SK-N-SH (cell line): ENCODE data around the gene LAX1. TPM values are rescaled to one million over a fixed set of nuclear protein-coding genes. Genes with fewer than 3 reads are reported as not detected.

Source experiments
- CTCF ChIA-PET: fragments of 300-600, 350-600 bp; formaldehyde crosslinking; extraction: SDS; loops from one replicate; lab custom pipeline; 2021; lab: Yijun Ruan, JAX
- POLR2A ChIA-PET: fragments of 350-600 bp; sonication (Branson Sonifier 250); formaldehyde crosslinking; extraction: SDS; loops from one replicate; lab custom pipeline; 2020; ENCODE audit warnings: antibody characterized with exemption, inconsistent platforms; lab: Yijun Ruan, JAX
- DNase-seq: peaks from one replicate; pipeline ENCODE4 v3.0.0; 2012
- H2AFZ ChIP-seq: fragments of 200-600 bp; sonication (generic); 2 replicates; pipeline ENCODE4 v1.8.1; 2016; ENCODE audit warnings: antibody characterized with exemption, mild to moderate bottlenecking, low read depth
- H3F3A ChIP-seq: fragments of 200-600 bp; sonication (generic); replicated peaks from 2 replicates; pipeline ENCODE3; 2016; ENCODE audit warnings: antibody characterized with exemption, mild to moderate bottlenecking; ENCODE audit not compliant: insufficient read depth
- H3K27ac ChIP-seq, 2 experiments: fragments of 200-500 bp in 1 of 2; fragments of 200-600 bp in 1 of 2; sonication (Bioruptor generic) in 1 of 2; sonication (generic), shearing (Covaris generic) in 1 of 2; 2 replicates each; pipeline versions ENCODE4 v1.5.1 to v1.6.1; 2014 to 2016; ENCODE audit warnings: low read depth in 2 of 2, inconsistent platforms in 1 of 2, low read length in 1 of 2, mild to moderate bottlenecking in 1 of 2, mixed read lengths in 1 of 2
- H3K27me3 ChIP-seq: fragments of 200-600 bp; sonication (generic), shearing (Covaris generic); 2 replicates; pipeline ENCODE4 v1.6.1; 2016; ENCODE audit warnings: mixed run types; ENCODE audit not compliant: insufficient read depth
- H3K36me3 ChIP-seq, 2 experiments: fragments of 200-500 bp in 1 of 2; fragments of 200-600 bp in 1 of 2; sonication (Bioruptor generic) in 1 of 2; sonication (generic) in 1 of 2; replicated peaks in 1 of 2; 2 replicates each; pipeline versions ENCODE3 to v1.5.1; 2014 to 2016; ENCODE audit warnings: low read length in 1 of 2, mild to moderate bottlenecking in 1 of 2; ENCODE audit not compliant: insufficient read depth in 2 of 2, control insufficient read depth in 1 of 2
- H3K4me1 ChIP-seq, 2 experiments: fragments of 200-500 bp in 1 of 2; fragments of 200-600 bp in 1 of 2; sonication (Bioruptor generic) in 1 of 2; sonication (generic), shearing (Covaris generic) in 1 of 2; 2 replicates each; pipeline versions ENCODE4 v1.5.1 to v1.6.1; 2014 to 2016; ENCODE audit warnings: low read depth in 1 of 2, low read length in 1 of 2, mixed run types in 1 of 2; ENCODE audit not compliant: insufficient read depth in 2 of 2, control insufficient read depth in 1 of 2
- H3K4me2 ChIP-seq: fragments of 200-600 bp; sonication (generic), shearing (Covaris generic); 2 replicates; pipeline ENCODE4 v1.6.1; 2017; ENCODE audit warnings: mixed run types
- H3K4me3 ChIP-seq, 2 experiments: fragments of 200-500 bp in 1 of 2; fragments of 200-600 bp in 1 of 2; sonication (Bioruptor generic) in 1 of 2; sonication (generic), shearing (Covaris generic) in 1 of 2; 2 replicates each; pipeline versions ENCODE4 v1.5.1 to v1.8.1; 2014 to 2016; ENCODE audit warnings: low read depth in 2 of 2, inconsistent platforms in 1 of 2, low read length in 1 of 2, mild to moderate bottlenecking in 1 of 2, mixed read lengths in 1 of 2, moderate library complexity in 1 of 2
- H3K79me2 ChIP-seq: fragments of 200-600 bp; sonication (generic); 2 replicates; pipeline ENCODE4 v1.8.1; 2017; ENCODE audit warnings: mild to moderate bottlenecking; ENCODE audit not compliant: insufficient read depth
- H3K9ac ChIP-seq: fragments of 200-600 bp; sonication (generic); 2 replicates; pipeline ENCODE4 v1.6.1; 2017; ENCODE audit warnings: mixed run types
- H3K9me2 ChIP-seq: fragments of 200-600 bp; sonication (generic); 2 replicates; pipeline ENCODE4 v1.6.1; 2017; ENCODE audit warnings: mixed run types
- H3K9me3 ChIP-seq: fragments of 200-600 bp; sonication (generic); 2 replicates; pipeline ENCODE4 v1.6.1; 2017; ENCODE audit warnings: mixed run types, mild to moderate bottlenecking, moderate library complexity
- H4K20me1 ChIP-seq: fragments of 200-600 bp; sonication (generic); 2 replicates; pipeline ENCODE4 v1.6.1; 2017; ENCODE audit warnings: mild to moderate bottlenecking, mixed run types; ENCODE audit not compliant: insufficient read depth
- CHD2 ChIP-seq: fragments of 150-350 bp; IDR thresholded peaks from 2 replicates; pipeline ENCODE4 v1.6.1; 2018; ENCODE audit warnings: low read length; ENCODE audit not compliant: partially characterized antibody
- FOXM1 ChIP-seq: IDR thresholded peaks from 2 replicates; pipeline ENCODE4 v1.4.0; 2012; ENCODE audit warnings: low read depth, mild to moderate bottlenecking
- GATA2 ChIP-seq: sonication (generic); formaldehyde crosslinking; IDR thresholded peaks from 2 replicates; pipeline ENCODE4 v1.5.0; 2020; ENCODE audit warnings: mild to moderate bottlenecking, missing genetic modification reagents
- JUND ChIP-seq: IDR thresholded peaks from 2 replicates; pipeline ENCODE4 v1.4.0; 2012
- POLR2AphosphoS5 ChIP-seq: IDR thresholded peaks from 2 replicates; pipeline ENCODE4 v1.6.1; 2012; ENCODE audit warnings: low read depth, low read length
- RAD21 ChIP-seq: IDR thresholded peaks from 2 replicates; pipeline ENCODE4 v1.6.1; 2012; ENCODE audit warnings: mild to moderate bottlenecking, low read length
- RCOR1 ChIP-seq: fragments of 150-350 bp; IDR thresholded peaks from 2 replicates; pipeline ENCODE4 v1.6.1; 2017; ENCODE audit warnings: antibody characterized with exemption, low read length
- RFX5 ChIP-seq: IDR thresholded peaks from 2 replicates; pipeline ENCODE4 v1.6.1; 2012; ENCODE audit warnings: mild to moderate bottlenecking, improper control_type of control experiment, low read length
- RXRA ChIP-seq: IDR thresholded peaks from 2 replicates; pipeline ENCODE4 v1.4.0; 2012; ENCODE audit warnings: low read depth, mild to moderate bottlenecking, borderline replicate concordance
- SIN3A ChIP-seq: IDR thresholded peaks from 2 replicates; pipeline ENCODE4 v1.6.1; 2012; ENCODE audit warnings: low read depth, mild to moderate bottlenecking, low read length, moderate library complexity, borderline replicate concordance
- SMC3 ChIP-seq: IDR thresholded peaks from 2 replicates; pipeline ENCODE4 v1.6.1; 2012; ENCODE audit warnings: low read depth, low read length, improper control_type of control experiment
- WGBS: methylation state at CpG from one replicate; pipeline ENCODE4 v1.1.6; 2017; ENCODE audit warnings: low lambda C conversion rate; 5-methylcytosine and 5-hydroxymethylcytosine counted together
- polyA plus RNA-seq, 3 experiments: library from polyadenylated mRNA; depleted of rRNA; stranded (reverse); fragments of >200 nt; gene quantifications; 2 replicates each; pipeline ENCODE4 v1.2.3, GENCODE V29; 2012
- TF ChIP-seq, protein P1 (sequence below): IDR thresholded peaks from 2 replicates; pipeline ENCODE4 v1.4.0; 2012; ENCODE audit warnings: low read depth
- TF ChIP-seq, protein P2 (sequence below): fragments of 150-350 bp; IDR thresholded peaks from 2 replicates; pipeline ENCODE4 v1.6.1; 2016; ENCODE audit warnings: mild to moderate bottlenecking, low read depth, low read length
- TF ChIP-seq, protein P3 (sequence below): fragments of 200-600 bp; sonication (generic); IDR thresholded peaks from 2 replicates; pipeline ENCODE4 v1.6.1; 2017; ENCODE audit warnings: antibody characterized with exemption, mild to moderate bottlenecking, moderate library complexity

Gene LAX1
- polyA plus RNA-seq, 1 of the 3 experiments (the other 2 are of a cell fraction): 0.03 TPM

DNA sequence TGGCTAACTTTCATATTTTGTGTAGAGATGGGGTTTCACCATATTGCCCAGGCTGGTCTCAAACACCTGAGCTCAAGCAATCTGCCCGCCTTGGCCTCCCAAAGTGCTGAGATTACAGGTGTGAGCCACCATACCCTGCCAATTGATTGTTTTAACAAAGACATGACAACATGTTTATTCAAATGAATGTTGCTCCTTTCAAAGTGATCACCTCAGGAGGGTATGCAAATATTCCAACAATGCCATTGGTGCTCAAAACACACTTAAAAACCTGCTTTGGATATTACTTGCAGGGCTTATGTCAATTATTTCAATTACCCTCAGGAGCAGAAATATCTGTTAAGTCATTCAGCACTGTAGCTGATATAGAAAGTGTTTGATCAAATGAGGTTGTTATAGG is 7.9 kb downstream of the LAX1 start:
- Histone ChIP-seq H3K9ac (no peak overlapping the region), H3K27ac (no peak overlapping the region), H3K4me2 (no peak overlapping the region), H4K20me1 (no peaks in the 10 kb centered on the region), H3K9me3 (no peaks in the 10 kb centered on the region), H3K27me3 (no peaks in the 10 kb centered on the region), H3K4me3 (no peak overlapping the region), H3K36me3 (no peaks in the 10 kb centered on the region), H3F3A (no peaks in the 10 kb centered on the region), H3K9me2 (no peaks in the 10 kb centered on the region), H2AFZ (no peak overlapping the region), H3K79me2 (no peaks in the 10 kb centered on the region), H3K4me1 (peaks cover 7 to 8% of the 10 kb centered on the region in 2 experiments; a peak in 2 of 4 replicates)
- no peak for DNase-seq
- TF ChIP-seq JUND (no peak), RXRA (no peak), FOXM1 (no peak), RCOR1 (no peak), CHD2 (no peak), SIN3A (no peak), POLR2AphosphoS5 (no peak)
- TF ChIP-seq, protein P1, sequence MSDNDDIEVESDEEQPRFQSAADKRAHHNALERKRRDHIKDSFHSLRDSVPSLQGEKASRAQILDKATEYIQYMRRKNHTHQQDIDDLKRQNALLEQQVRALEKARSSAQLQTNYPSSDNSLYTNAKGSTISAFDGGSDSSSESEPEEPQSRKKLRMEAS: no peak
- TF ChIP-seq, protein P2, sequence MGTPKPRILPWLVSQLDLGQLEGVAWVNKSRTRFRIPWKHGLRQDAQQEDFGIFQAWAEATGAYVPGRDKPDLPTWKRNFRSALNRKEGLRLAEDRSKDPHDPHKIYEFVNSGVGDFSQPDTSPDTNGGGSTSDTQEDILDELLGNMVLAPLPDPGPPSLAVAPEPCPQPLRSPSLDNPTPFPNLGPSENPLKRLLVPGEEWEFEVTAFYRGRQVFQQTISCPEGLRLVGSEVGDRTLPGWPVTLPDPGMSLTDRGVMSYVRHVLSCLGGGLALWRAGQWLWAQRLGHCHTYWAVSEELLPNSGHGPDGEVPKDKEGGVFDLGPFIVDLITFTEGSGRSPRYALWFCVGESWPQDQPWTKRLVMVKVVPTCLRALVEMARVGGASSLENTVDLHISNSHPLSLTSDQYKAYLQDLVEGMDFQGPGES: no peak
- POLR2A ChIA-PET: no interaction called here
- CTCF ChIA-PET: interaction anchor here (1.1 to 1.4 kb wide), 2 partner anchors 70 to 269 kb away, joined by 3 to 5 read pairs; no protein-coding TSS in a partner anchor
- WGBS: 85% methylated on average over 1 of the region's 1 CpG

DNA sequence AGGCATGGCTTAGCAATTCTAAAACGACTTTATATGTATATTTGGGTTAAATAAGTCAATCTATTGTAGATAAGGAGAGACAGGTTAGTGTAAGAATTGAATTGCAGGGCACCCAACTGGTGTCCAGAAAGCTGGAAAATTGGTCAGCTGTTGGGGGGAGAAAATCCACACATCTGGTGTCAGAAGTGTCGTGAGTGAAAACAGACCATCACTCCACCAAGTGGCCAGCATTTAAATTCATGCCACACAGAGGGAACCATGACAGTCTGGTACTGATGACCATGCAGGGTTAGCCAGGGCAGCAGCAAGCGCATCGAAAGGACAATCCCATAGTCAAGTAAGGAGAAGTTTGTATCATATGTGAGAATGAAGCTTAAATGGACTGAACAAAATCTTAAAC is 11.7 kb downstream of the LAX1 start:
- TF ChIP-seq GATA2 (no peak), RAD21 (peak; percentile 58), RFX5 (0 out of 2 replicates have a peak, but pooled peaks have one; percentile 33), SMC3 (0 out of 2 replicates have a peak, but pooled peaks have one; percentile 10)
- TF ChIP-seq, protein P3, sequence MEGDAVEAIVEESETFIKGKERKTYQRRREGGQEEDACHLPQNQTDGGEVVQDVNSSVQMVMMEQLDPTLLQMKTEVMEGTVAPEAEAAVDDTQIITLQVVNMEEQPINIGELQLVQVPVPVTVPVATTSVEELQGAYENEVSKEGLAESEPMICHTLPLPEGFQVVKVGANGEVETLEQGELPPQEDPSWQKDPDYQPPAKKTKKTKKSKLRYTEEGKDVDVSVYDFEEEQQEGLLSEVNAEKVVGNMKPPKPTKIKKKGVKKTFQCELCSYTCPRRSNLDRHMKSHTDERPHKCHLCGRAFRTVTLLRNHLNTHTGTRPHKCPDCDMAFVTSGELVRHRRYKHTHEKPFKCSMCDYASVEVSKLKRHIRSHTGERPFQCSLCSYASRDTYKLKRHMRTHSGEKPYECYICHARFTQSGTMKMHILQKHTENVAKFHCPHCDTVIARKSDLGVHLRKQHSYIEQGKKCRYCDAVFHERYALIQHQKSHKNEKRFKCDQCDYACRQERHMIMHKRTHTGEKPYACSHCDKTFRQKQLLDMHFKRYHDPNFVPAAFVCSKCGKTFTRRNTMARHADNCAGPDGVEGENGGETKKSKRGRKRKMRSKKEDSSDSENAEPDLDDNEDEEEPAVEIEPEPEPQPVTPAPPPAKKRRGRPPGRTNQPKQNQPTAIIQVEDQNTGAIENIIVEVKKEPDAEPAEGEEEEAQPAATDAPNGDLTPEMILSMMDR: peak; percentile 26
- TF ChIP-seq, all 33 proteins: peak for 4
- no peaks in the 10 kb centered on the region for H3K9me2 ChIP-seq
- H3K4me1 ChIP-seq: peaks cover 0 to 3% of the 10 kb centered on the region in 2 experiments; a peak in 1 of 4 replicates
- no peaks in the 10 kb centered on the region for H3K27me3 ChIP-seq
- H2AFZ ChIP-seq: no peak overlapping the region
- no peaks in the 10 kb centered on the region for H4K20me1 ChIP-seq
- no peaks in the 10 kb centered on the region for H3K79me2 ChIP-seq
- ChIA-PET CTCF (interaction anchor here (0.6 to 2.4 kb wide), 8 partner anchors 11 to 460 kb away, joined by 3 to 9 read pairs (median 4); no protein-coding TSS in a partner anchor), POLR2A (no interaction called here)
- no peak overlapping the region for H3K4me2 ChIP-seq
- H3K9me3 ChIP-seq: no peaks in the 10 kb centered on the region
- DNase-seq: peak; percentile 52
- H3K36me3 ChIP-seq: no peaks in the 10 kb centered on the region
- 58% methylated on average over 4 of the region's 4 CpGs for WGBS
- H3K27ac ChIP-seq: no peak overlapping the region
- no peaks in the 10 kb centered on the region for H3F3A ChIP-seq
- no peak overlapping the region for H3K9ac ChIP-seq
- H3K4me3 ChIP-seq: no peak overlapping the region
